GM19239 (cell line): ENCODE measurements around the gene SRSF3.
"Not testable (repeated sequence)": the region's sequence is repeated elsewhere in the genome, so short reads cannot be mapped to it uniquely, and the experiment has no call there.

Source experiments
- DNase-seq: peaks from one replicate; pipeline ENCODE4 v3.0.0; 2011; ENCODE audit warnings: low spot score; ENCODE audit not compliant: insufficient read length
- FAIRE-seq: peaks from 2 replicates; lab custom pipeline; 2011; peaks lifted over from hg19 to GRCh38; lab: Jason Lieb, UNC

SRSF3 gene

GRCh38 chr6:36572353-36573311, 21.5 kb upstream of the SRSF3 start:
- FAIRE-seq, DNase-seq: not testable (repeated sequence)

GRCh38 chr6:36574679-36575078, 19.5 kb upstream of the SRSF3 start:
- FAIRE-seq, result no peak
- no peak for DNase-seq

- FAIRE-seq (no peak), DNase-seq (no peak)
Observed at GRCh38 chr6:36576578-36576977, 17.6 kb upstream of the SRSF3 start.

- no peak for FAIRE-seq
- DNase-seq, result no peak
Observed at GRCh38 chr6:36577301-36577700, 16.9 kb upstream of the SRSF3 start.

GRCh38 chr6:36578030-36578429, 16.1 kb upstream of the SRSF3 start:
- FAIRE-seq (no peak), DNase-seq (no peak)

GRCh38 chr6:36578431-36578830, 15.7 kb upstream of the SRSF3 start:
- DNase-seq, result no peak
- no peak for FAIRE-seq

GRCh38 chr6:36580184-36580526, 14.0 kb upstream of the SRSF3 start:
- FAIRE-seq (no peak), DNase-seq (no peak)

- DNase-seq, result no peak
- no peak for FAIRE-seq
Observed at GRCh38 chr6:36581716-36582115, 12.4 kb upstream of the SRSF3 start.

- FAIRE-seq (no peak), DNase-seq (no peak)
Observed at GRCh38 chr6:36586606-36587005, 7.6 kb upstream of the SRSF3 start.

GRCh38 chr6:36589025-36589400, 5.1 kb upstream of the SRSF3 start:
- not testable (repeated sequence) for FAIRE-seq, DNase-seq

GRCh38 chr6:36590237-36590636, 3.9 kb upstream of the SRSF3 start:
- FAIRE-seq (no peak), DNase-seq (no peak)

GRCh38 chr6:36592221-36592655, 1.9 kb upstream of the SRSF3 start:
- peak; percentile 50 for DNase-seq
- peak; percentile 80 for FAIRE-seq

GRCh38 chr6:36593569-36594028, 563 bp upstream of the SRSF3 start:
- FAIRE-seq, result no peak

GRCh38 chr6:36594816-36595643, 868 bp downstream of the SRSF3 start:
- FAIRE-seq (peak; percentile 37), DNase-seq (no peak)

More at GRCh38 chr6:36593569-36594028, 563 bp upstream of the SRSF3 start:
- DNase-seq, result no peak

- DNase-seq (no peak), FAIRE-seq (no peak)
Observed at GRCh38 chr6:36596356-36596755, 2.2 kb downstream of the SRSF3 start.

- FAIRE-seq (no peak), DNase-seq (no peak)
Observed at GRCh38 chr6:36597775-36598174, 3.6 kb downstream of the SRSF3 start.

GRCh38 chr6:36598326-36598725, 4.2 kb downstream of the SRSF3 start:
- FAIRE-seq, result no peak
- no peak for DNase-seq

GRCh38 chr6:36598739-36599318, 4.7 kb downstream of the SRSF3 start:
- DNase-seq (no peak), FAIRE-seq (no peak)

- FAIRE-seq, result no peak
- no peak for DNase-seq
Observed at GRCh38 chr6:36599791-36600209, 5.6 kb downstream of the SRSF3 start.

GRCh38 chr6:36600564-36601146, 6.5 kb downstream of the SRSF3 start:
- FAIRE-seq (no peak), DNase-seq (no peak)
